GM21526 (cell line): ENCODE measurements around the gene FPR1.
"Not testable (repeated sequence)": the region's sequence is repeated elsewhere in the genome, so short reads cannot be mapped to it uniquely, and the experiment has no call there.

Experiments used
- ATAC-seq: cut with Tn5 transposase; IDR thresholded peaks from one replicate; pipeline ENCODE4 v1.9.1; 2021; ENCODE audit warnings: moderate library complexity; ENCODE audit not compliant: unreplicated experiment, low FRiP score

FPR1 gene

GRCh38 chr19:51780270-51780669 is 28.6 kb upstream of the FPR1 start:
- no peak for ATAC-seq

- ATAC-seq = no peak
These were observed 28.0 kb upstream of the FPR1 start for GRCh38 chr19:51779703-51780102.

- ATAC-seq = no peak
These were observed 27.5 kb upstream of the FPR1 start for GRCh38 chr19:51779181-51779580.

- no peak for ATAC-seq
These were observed 26.1 kb upstream of the FPR1 start for GRCh38 chr19:51777570-51778462.

- not testable (repeated sequence) for ATAC-seq
These were observed 24.9 kb upstream of the FPR1 start for GRCh38 chr19:51776561-51776960.

- ATAC-seq = no peak
These were observed 21.3 kb upstream of the FPR1 start for GRCh38 chr19:51772977-51773376.

GRCh38 chr19:51771376-51772130 is 19.9 kb upstream of the FPR1 start:
- ATAC-seq = no peak

- ATAC-seq = no peak
These were observed 14.8 kb upstream of the FPR1 start for GRCh38 chr19:51766461-51766860.

GRCh38 chr19:51765086-51765485 is 13.4 kb upstream of the FPR1 start:
- no peak for ATAC-seq

- no peak for ATAC-seq
These were observed 10.0 kb upstream of the FPR1 start for GRCh38 chr19:51761696-51762095.

- ATAC-seq = no peak
These were observed 9.1 kb upstream of the FPR1 start, which contains the start of gene FPR2 for GRCh38 chr19:51760697-51761356. TSS of gene FPR2 (plus strand) at chr19:51761180. CDS start at chr19:51768659, 7,479 bp downstream.

GRCh38 chr19:51755571-51755970 is 3.9 kb upstream of the FPR1 start:
- ATAC-seq = no peak

GRCh38 chr19:51754770-51755169 is 3.1 kb upstream of the FPR1 start:
- no peak for ATAC-seq

- no peak for ATAC-seq
These were observed 2.4 kb upstream of the FPR1 start for GRCh38 chr19:51754109-51754508.

GRCh38 chr19:51750400-51751094 is 1.1 kb downstream of the FPR1 start:
- no peak for ATAC-seq

- ATAC-seq = no peak
These were observed 1.7 kb downstream of the FPR1 start for GRCh38 chr19:51749979-51750378.

GRCh38 chr19:51746731-51747130 is 4.9 kb downstream of the FPR1 start:
- ATAC-seq = no peak

- no peak for ATAC-seq
These were observed 8.3 kb downstream of the FPR1 start for GRCh38 chr19:51743405-51743804.

- ATAC-seq = no peak
These were observed 8.9 kb downstream of the FPR1 start for GRCh38 chr19:51742789-51743188.

GRCh38 chr19:51740356-51740755 is 11.3 kb downstream of the FPR1 start:
- ATAC-seq = no peak
